DOHH2 (cell line): Measurements from ENCODE around the gene TMEM52B.

ENCODE experiments used
- CTCF ChIP-seq: fragments of 200-600 bp; sonication (generic); IDR thresholded peaks from one replicate; pipeline ENCODE4 v1.5.1; 2014; ENCODE audit warnings: antibody characterized with exemption, mild to moderate bottlenecking, low read depth, low read length; ENCODE audit not compliant: poor library complexity, severe bottlenecking
- EZH2phosphoT487 ChIP-seq: fragments of 200-600 bp; sonication (generic); IDR thresholded peaks from 2 replicates; pipeline ENCODE4 v1.6.1; 2017; ENCODE audit warnings: borderline replicate concordance, mild to moderate bottlenecking, antibody characterized with exemption, low read length, moderate library complexity, mixed read lengths

GRCh38 chr12:10163084-10163483, 15.7 kb upstream of the TMEM52B start:
- TF ChIP-seq CTCF (no peak), EZH2phosphoT487 (no peak)
